ENCODE measurements around the gene METTL24.
A peak's percentile ranks its signal among the peaks of the same experiment; 100 is the strongest.

METTL24 gene

GRCh38 chr6:110298916-110299315 lies 59.2 kb downstream of the METTL24 start:
- TF ChIP-seq CTCF (conservative IDR thresholded peaks at IDR 0.05; ENCODE audit: control insufficient read depth, insufficient read depth, low read depth, low read length), result no peak
- no peak for DNase-seq (ENCODE audit: low read depth)
- no peak overlapping the region for H3K4me3 ChIP-seq (ENCODE audit: control insufficient read depth, low read depth, low read length)

GRCh38 chr6:110298411-110298810 lies 59.7 kb downstream of the METTL24 start:
- no peak for DNase-seq (ENCODE audit: low read depth)
- TF ChIP-seq CTCF (conservative IDR thresholded peaks at IDR 0.05; ENCODE audit: control insufficient read depth, insufficient read depth, low read depth, low read length), result no peak

GRCh38 chr6:110296241-110297025 lies 61.7 kb downstream of the METTL24 start:
- no peak for DNase-seq (ENCODE audit: low read depth)
- H3K4me3 ChIP-seq (ENCODE audit: control insufficient read depth, low read depth, low read length), result no peak overlapping the region
- no peak for TF ChIP-seq CTCF (conservative IDR thresholded peaks at IDR 0.05; ENCODE audit: control insufficient read depth, insufficient read depth, low read depth, low read length)

More at GRCh38 chr6:110298411-110298810, 59.7 kb downstream of the METTL24 start:
- H3K4me3 ChIP-seq (ENCODE audit: control insufficient read depth, low read depth, low read length), result no peak overlapping the region

GRCh38 chr6:110295451-110296165 lies 62.5 kb downstream of the METTL24 start:
- no peak for DNase-seq (ENCODE audit: low read depth)
- no peak for TF ChIP-seq CTCF (conservative IDR thresholded peaks at IDR 0.05; ENCODE audit: control insufficient read depth, insufficient read depth, low read depth, low read length)
- H3K4me3 ChIP-seq (ENCODE audit: control insufficient read depth, low read depth, low read length), result no peak overlapping the region

- no peak overlapping the region for H3K4me3 ChIP-seq (ENCODE audit: control insufficient read depth, low read depth, low read length)
- no peak for TF ChIP-seq CTCF (conservative IDR thresholded peaks at IDR 0.05; ENCODE audit: control insufficient read depth, insufficient read depth, low read depth, low read length)
- DNase-seq (ENCODE audit: low read depth), result no peak
Measured at GRCh38 chr6:110287462-110288341, 70.4 kb downstream of the METTL24 start.

GRCh38 chr6:110285306-110286060 lies 72.7 kb downstream of the METTL24 start:
- no peak overlapping the region for H3K4me3 ChIP-seq (ENCODE audit: control insufficient read depth, low read depth, low read length)
- peak; percentile 13 for DNase-seq (ENCODE audit: low read depth)
- no peak for TF ChIP-seq CTCF (conservative IDR thresholded peaks at IDR 0.05; ENCODE audit: control insufficient read depth, insufficient read depth, low read depth, low read length)
